Caco-2 (cell line): ENCODE results near the gene CTF1. TPM values are rescaled to one million over a fixed set of nuclear protein-coding genes. Genes with fewer than 3 reads are reported as not detected.

Experiments used
- BruUV-seq: library from RNA; stranded (reverse); fragments of 400-500 nt; replicated peaks from 2 replicates; lab custom pipeline; 2021; lab: Mats Ljungman, UMichigan
- CTCF ChIA-PET: fragments of 300-600 bp; sonication (Branson Sonifier 250); formaldehyde crosslinking; loops from one replicate; lab custom pipeline; 2022; ENCODE audit warnings: antibody characterized with exemption; lab: Charles Lee
- POLR2A ChIA-PET: fragments of 300-600 bp; sonication (Branson Sonifier 250); formaldehyde crosslinking; loops from one replicate; lab custom pipeline; 2022; ENCODE audit warnings: antibody characterized with exemption; lab: Charles Lee
- DNase-seq, 2 experiments: peaks; one replicate each; pipeline versions ENCODE4 v3.0.0 to v3.0.0-alpha.2; 2020 to 2022
- H3K27me3 ChIP-seq: replicated peaks from 2 replicates; pipeline ENCODE4 v1.6.0; 2011; ENCODE audit warnings: low read length; ENCODE audit not compliant: control insufficient read depth, insufficient read depth
- H3K36me3 ChIP-seq: 2 replicates; pipeline ENCODE4 v1.5.1; 2011; ENCODE audit warnings: low read length; ENCODE audit not compliant: control insufficient read depth, insufficient read depth
- H3K4me1 ChIP-seq: fragments of 250-450 bp; sonication (Bioruptor Pico); 2 replicates; pipeline ENCODE4 v1.5.1; 2020; ENCODE audit warnings: mild to moderate bottlenecking
- H3K4me3 ChIP-seq: 2 replicates; pipeline ENCODE4 v1.5.1; 2011; ENCODE audit warnings: low read depth, mild to moderate bottlenecking, control low read depth, low read length
- H3K9me3 ChIP-seq: fragments of 250-450 bp; sonication (Bioruptor Pico); 2 replicates; pipeline ENCODE4 v1.5.1; 2020; ENCODE audit warnings: mild to moderate bottlenecking, moderate library complexity
- H3K27ac Mint-ChIP-seq: one replicate; pipeline ENCODE4 v1.8.0; 2022; ENCODE audit warnings: mixed read lengths; ENCODE audit not compliant: unreplicated experiment
- H3K27me3 Mint-ChIP-seq: one replicate; pipeline ENCODE4 v1.8.0; 2022; ENCODE audit warnings: mixed read lengths; ENCODE audit not compliant: insufficient read depth, unreplicated experiment
- H3K36me3 Mint-ChIP-seq: one replicate; pipeline ENCODE4 v1.8.0; 2022; ENCODE audit warnings: mild to moderate bottlenecking, mixed read lengths; ENCODE audit not compliant: insufficient read depth, unreplicated experiment
- H3K4me1 Mint-ChIP-seq: one replicate; pipeline ENCODE4 v1.8.0; 2022; ENCODE audit warnings: low read depth, mixed read lengths; ENCODE audit not compliant: unreplicated experiment
- H3K4me3 Mint-ChIP-seq: one replicate; pipeline ENCODE4 v1.8.0; 2022; ENCODE audit warnings: mild to moderate bottlenecking, moderate library complexity, mixed read lengths; ENCODE audit not compliant: unreplicated experiment
- H3K9me3 Mint-ChIP-seq: one replicate; pipeline ENCODE4 v1.8.0; 2022; ENCODE audit warnings: mixed read lengths; ENCODE audit not compliant: unreplicated experiment
- intact Hi-C: fragments of 100-400 bp; cut with micrococcal nuclease; formaldehyde crosslinking; loops from one replicate; pipeline ENCODE4 v1.10.0; 2022; ENCODE audit not compliant: unreplicated experiment
- total RNA-seq: library from RNA; stranded (reverse); gene quantifications from 2 replicates; pipeline ENCODE4 v1.2.3, GENCODE V29; 2022
- TF ChIP-seq, protein P1 (sequence below), 2 experiments: fragments of 200-600 bp in 1 of 2; IDR thresholded peaks; 1 replicate in 1 of 2; 2 replicates in 1 of 2; pipeline versions ENCODE4 v1.5.1 to v1.8.0; 2011 to 2022; ENCODE audit warnings: antibody characterized with exemption in 1 of 2, control low read depth in 1 of 2, inconsistent platforms in 1 of 2, low read depth in 1 of 2, low read length in 1 of 2, mild to moderate bottlenecking in 1 of 2, moderate library complexity in 1 of 2; ENCODE audit not compliant: insufficient read depth in 1 of 2, severe bottlenecking in 1 of 2, unreplicated experiment in 1 of 2

The CTF1 gene
- total RNA-seq, 1 experiment from 2014 or later = 2.4 TPM

DNA sequence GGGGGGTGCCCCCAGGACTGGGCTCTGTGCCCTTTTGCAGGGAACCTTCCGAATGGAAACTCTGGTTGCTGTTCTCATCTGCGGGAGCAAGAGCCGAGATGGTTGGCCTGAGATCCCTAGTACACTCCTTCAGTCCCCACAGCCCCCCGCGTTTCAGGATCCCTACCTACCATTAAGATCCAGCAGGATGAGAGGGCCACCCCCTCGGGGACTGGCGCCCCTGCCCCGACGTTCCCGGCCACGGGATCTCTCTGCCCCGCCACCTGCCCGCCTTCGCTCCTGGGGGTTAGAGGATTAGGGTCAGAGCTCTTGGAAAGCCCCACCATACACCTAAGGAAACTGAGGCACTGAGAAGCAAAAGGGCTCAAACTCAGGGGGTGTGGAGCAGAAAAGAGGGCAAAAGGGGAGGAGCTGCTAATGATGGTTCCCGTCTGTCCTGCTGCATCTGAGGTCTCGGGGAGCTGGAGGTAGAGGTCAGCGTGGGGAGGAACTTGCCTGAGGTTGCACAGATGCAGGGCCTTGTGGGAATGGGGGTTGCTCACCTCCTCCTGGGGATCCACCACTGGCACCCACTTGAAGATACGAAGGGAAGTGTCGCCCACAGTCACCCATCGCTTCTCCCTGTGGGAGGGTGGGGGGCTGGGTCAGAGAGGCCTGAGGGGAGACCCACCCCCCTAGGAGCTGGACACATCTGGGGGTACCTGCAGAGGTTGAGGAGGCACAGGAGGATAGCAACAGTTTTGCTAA lies 3.6 kb upstream of the CTF1 start:
- TF ChIP-seq, protein P1, sequence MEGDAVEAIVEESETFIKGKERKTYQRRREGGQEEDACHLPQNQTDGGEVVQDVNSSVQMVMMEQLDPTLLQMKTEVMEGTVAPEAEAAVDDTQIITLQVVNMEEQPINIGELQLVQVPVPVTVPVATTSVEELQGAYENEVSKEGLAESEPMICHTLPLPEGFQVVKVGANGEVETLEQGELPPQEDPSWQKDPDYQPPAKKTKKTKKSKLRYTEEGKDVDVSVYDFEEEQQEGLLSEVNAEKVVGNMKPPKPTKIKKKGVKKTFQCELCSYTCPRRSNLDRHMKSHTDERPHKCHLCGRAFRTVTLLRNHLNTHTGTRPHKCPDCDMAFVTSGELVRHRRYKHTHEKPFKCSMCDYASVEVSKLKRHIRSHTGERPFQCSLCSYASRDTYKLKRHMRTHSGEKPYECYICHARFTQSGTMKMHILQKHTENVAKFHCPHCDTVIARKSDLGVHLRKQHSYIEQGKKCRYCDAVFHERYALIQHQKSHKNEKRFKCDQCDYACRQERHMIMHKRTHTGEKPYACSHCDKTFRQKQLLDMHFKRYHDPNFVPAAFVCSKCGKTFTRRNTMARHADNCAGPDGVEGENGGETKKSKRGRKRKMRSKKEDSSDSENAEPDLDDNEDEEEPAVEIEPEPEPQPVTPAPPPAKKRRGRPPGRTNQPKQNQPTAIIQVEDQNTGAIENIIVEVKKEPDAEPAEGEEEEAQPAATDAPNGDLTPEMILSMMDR (IDR thresholded peaks at IDR 0.05; ENCODE audit: insufficient read depth in 1 of 2, low read depth in 1 of 2, low read length in 1 of 2, severe bottlenecking in 1 of 2, unreplicated experiment in 1 of 2) = no peak
- no peaks in the 10 kb centered on the region for H3K9me3 ChIP-seq
- BruUV-seq = no TSS peak
- no peaks in the 10 kb centered on the region; the same call in 1 of the 2 replicates for H3K36me3 ChIP-seq
- H3K9me3 Mint-ChIP-seq = no peaks in the 10 kb centered on the region
- ChIA-PET POLR2A (no interaction called here), CTCF (no interaction called here)
- H3K36me3 Mint-ChIP-seq = peaks cover 22% of the 10 kb centered on the region
- peak overlapping the region; percentile 87 for H3K27ac Mint-ChIP-seq
- peak overlapping the region; percentile 98 for H3K4me3 ChIP-seq
- peak overlapping the region; percentile 90 for H3K4me3 Mint-ChIP-seq
- peaks cover 30% of the 10 kb centered on the region for H3K4me1 ChIP-seq
- H3K4me1 Mint-ChIP-seq = peaks cover 23% of the 10 kb centered on the region
- DNase-seq = no peak
- no peaks in the 10 kb centered on the region for H3K27me3 ChIP-seq
- no peaks in the 10 kb centered on the region for H3K27me3 Mint-ChIP-seq
- intact Hi-C loops = no loop called here

DNA sequence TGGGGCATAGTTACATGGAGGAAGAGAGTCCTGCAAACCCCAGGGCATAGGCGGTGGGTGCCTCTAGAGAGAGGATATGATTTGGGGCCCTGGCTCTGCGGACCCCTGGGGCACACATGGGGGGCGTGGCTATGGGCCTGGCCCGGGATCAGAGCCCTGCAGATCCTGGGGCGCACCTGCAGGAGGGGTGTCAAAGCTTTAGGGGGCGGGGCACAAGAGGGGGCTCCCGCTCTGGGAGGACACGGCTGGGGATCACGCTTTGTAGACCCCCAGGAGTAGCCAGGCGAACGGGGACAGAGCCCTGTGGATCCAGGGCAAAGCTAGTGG lies 3.0 kb upstream of the CTF1 start:
- Histone ChIP-seq H3K27me3 (no peaks in the 10 kb centered on the region), H3K4me1 (peaks cover 30% of the 10 kb centered on the region), H3K9me3 (no peaks in the 10 kb centered on the region), H3K36me3 (no peaks in the 10 kb centered on the region; the same call in 1 of the 2 replicates), H3K4me3 (peak overlapping the region; percentile 98)
- H3K27me3 Mint-ChIP-seq = no peaks in the 10 kb centered on the region
- H3K36me3 Mint-ChIP-seq = peaks cover 22% of the 10 kb centered on the region
- intact Hi-C loops = no loop called here
- no peaks in the 10 kb centered on the region for H3K9me3 Mint-ChIP-seq
- DNase-seq = no peak
- H3K27ac Mint-ChIP-seq = peak overlapping the region; percentile 87
- TF ChIP-seq, protein P1 (IDR thresholded peaks at IDR 0.05; ENCODE audit: insufficient read depth in 1 of 2, low read depth in 1 of 2, low read length in 1 of 2, severe bottlenecking in 1 of 2, unreplicated experiment in 1 of 2) = no peak
- ChIA-PET CTCF (no interaction called here), POLR2A (no interaction called here)
- no TSS peak for BruUV-seq
- H3K4me1 Mint-ChIP-seq = peaks cover 23% of the 10 kb centered on the region
- peak overlapping the region; percentile 90 for H3K4me3 Mint-ChIP-seq

DNA sequence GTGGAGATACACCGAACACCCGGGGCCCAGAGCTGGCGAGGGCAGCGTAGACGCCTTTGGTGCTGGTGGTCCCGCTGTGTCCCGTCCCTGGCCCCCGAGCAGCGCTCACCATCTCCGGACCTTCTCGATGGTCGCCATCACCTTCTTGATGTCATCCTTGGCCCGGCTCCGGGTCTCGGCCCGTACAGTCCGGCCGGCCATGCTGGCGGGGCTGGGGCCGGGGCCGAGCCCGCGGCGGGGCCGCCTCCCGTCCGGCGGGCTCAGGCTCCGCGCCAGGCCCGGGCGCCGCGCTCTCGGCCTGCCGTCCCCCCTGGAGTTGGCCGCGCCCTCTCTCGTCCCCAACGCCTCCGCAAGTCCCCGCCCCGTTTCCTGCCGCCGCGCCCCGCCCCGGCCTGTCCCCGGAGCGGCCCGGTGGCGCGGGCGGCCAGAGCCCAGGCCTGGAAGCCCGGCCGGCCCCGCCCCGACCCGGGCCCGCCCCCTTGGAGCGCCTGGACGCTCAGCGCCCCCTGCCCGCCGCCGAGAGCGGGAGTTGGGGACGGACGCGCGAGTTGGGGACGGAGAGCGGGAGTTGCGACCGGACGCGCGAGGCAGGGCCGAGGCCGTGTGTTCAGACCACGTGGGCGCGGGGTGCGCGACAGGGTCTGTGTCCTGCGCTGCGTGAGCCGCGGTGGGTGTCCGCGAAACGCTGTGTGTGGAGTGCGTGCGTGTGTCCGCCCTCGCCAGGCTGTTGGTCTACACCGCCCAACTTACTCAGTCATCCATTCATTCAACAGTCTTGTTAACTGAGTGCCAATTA lies 2.5 kb upstream of the CTF1 start, which contains the start of gene BCL7C:
BCL7C (minus strand) TSS at position 334 of the 796 bp plus-strand sequence; CDS start at position 201, 133 bp downstream.
- Mint-ChIP-seq H3K27ac (peak within 1 kb of the TSS; percentile 87), H3K4me3 (peak within 1 kb of the TSS; percentile 90), H3K36me3 (peaks cover 22% of the 10 kb centered on the region), H3K9me3 (no peaks in the 10 kb centered on the region), H3K27me3 (no peaks in the 10 kb centered on the region), H3K4me1 (peaks cover 23% of the 10 kb centered on the region)
- POLR2A ChIA-PET = no interaction called here
- Histone ChIP-seq H3K9me3 (no peaks in the 10 kb centered on the region), H3K36me3 (no peaks in the 10 kb centered on the region; the same call in 1 of the 2 replicates), H3K27me3 (no peaks in the 10 kb centered on the region), H3K4me3 (peak within 1 kb of the TSS; percentile 98), H3K4me1 (peaks cover 30% of the 10 kb centered on the region)
- peak; percentile 93 to 95 for DNase-seq
- no TSS peak for BruUV-seq
- CTCF ChIA-PET = no interaction called here
- intact Hi-C loops = no loop called here
- TF ChIP-seq, protein P1 (IDR thresholded peaks at IDR 0.05; ENCODE audit: insufficient read depth in 1 of 2, low read depth in 1 of 2, low read length in 1 of 2, severe bottlenecking in 1 of 2, unreplicated experiment in 1 of 2) = peak in 1 of 2 experiments; percentile 48
